ENCODE data around the gene L3MBTL1. TPM values are rescaled to one million over a fixed set of nuclear protein-coding genes. Genes with fewer than 3 reads are reported as not detected.

L3MBTL1 gene
- total and polyA plus RNA-seq, 2 donors (not counting 1 experiment from before 2014, with no cell fraction given), result 1.5 to 10.7 TPM

- no peak overlapping the region for H3K4me2 ChIP-seq (ENCODE audit: extremely low read depth, insufficient read depth, low read length)
These were observed 8.1 kb downstream of the L3MBTL1 start for GRCh38 chr20:43515628-43516027.

GRCh38 chr20:43516251-43516824 lies 8.8 kb downstream of the L3MBTL1 start:
- no peaks in the 10 kb centered on the region for H4K20me1 ChIP-seq (ENCODE audit: control insufficient read depth, extremely low read depth, insufficient read depth, low read length)
- no peak overlapping the region for H3K27ac ChIP-seq (ENCODE audit: insufficient read depth, low read length)
- H3K9ac ChIP-seq (ENCODE audit: insufficient read depth, low read length), result no peak overlapping the region
- H3K4me1 ChIP-seq (ENCODE audit: control insufficient read depth, extremely low read depth, insufficient read depth, low read length), result no peaks in the 10 kb centered on the region
- no peaks in the 10 kb centered on the region for H3K9me3 ChIP-seq (ENCODE audit: control insufficient read depth, insufficient read depth, low read depth, low read length)
- H3K4me2 ChIP-seq (ENCODE audit: extremely low read depth, insufficient read depth, low read length), result no peak overlapping the region
- no peak for DNase-seq (ENCODE audit: low read depth in 2 of 2)
- no peaks in the 10 kb centered on the region for H3K79me2 ChIP-seq (ENCODE audit: control insufficient read depth, insufficient read depth, low read length)
- H3K36me3 ChIP-seq (ENCODE audit: control insufficient read depth, insufficient read depth, low read length), result no peaks in the 10 kb centered on the region
- TF ChIP-seq CTCF (conservative IDR thresholded peaks at IDR 0.05 in 1 of 2, IDR thresholded peaks at IDR 0.05 in 1 of 2; ENCODE audit: low read depth in 1 of 2, low read length in 2 of 2) (no peak), EZH2 (IDR thresholded peaks at IDR 0.05; ENCODE audit: low read length, missing control alignments) (no peak)
- H3K4me3 ChIP-seq (replicated peaks in 1 of 4; ENCODE audit: control extremely low read depth in 1 of 4, insufficient read depth in 1 of 4, low read depth in 3 of 4, low read length in 4 of 4), result no peak overlapping the region
- H3K27me3 ChIP-seq (ENCODE audit: control insufficient read depth, insufficient read depth, low read length), result no peaks in the 10 kb centered on the region
- H2AFZ ChIP-seq (ENCODE audit: low read length), result no peak overlapping the region

More at GRCh38 chr20:43515628-43516027, 8.1 kb downstream of the L3MBTL1 start:
- H3K27me3 ChIP-seq (ENCODE audit: control insufficient read depth, insufficient read depth, low read length), result no peaks in the 10 kb centered on the region
- no peak for DNase-seq (ENCODE audit: low read depth in 2 of 2)
- H3K36me3 ChIP-seq (ENCODE audit: control insufficient read depth, insufficient read depth, low read length), result no peaks in the 10 kb centered on the region
- H3K4me3 ChIP-seq (replicated peaks in 1 of 4; ENCODE audit: control extremely low read depth in 1 of 4, insufficient read depth in 1 of 4, low read depth in 3 of 4, low read length in 4 of 4), result no peak overlapping the region
- no peak overlapping the region for H3K9ac ChIP-seq (ENCODE audit: insufficient read depth, low read length)
- H2AFZ ChIP-seq (ENCODE audit: low read length), result no peak overlapping the region
- no peaks in the 10 kb centered on the region for H3K9me3 ChIP-seq (ENCODE audit: control insufficient read depth, insufficient read depth, low read depth, low read length)
- H3K4me1 ChIP-seq (ENCODE audit: control insufficient read depth, extremely low read depth, insufficient read depth, low read length), result no peaks in the 10 kb centered on the region
- H3K27ac ChIP-seq (ENCODE audit: insufficient read depth, low read length), result no peak overlapping the region
- TF ChIP-seq EZH2 (IDR thresholded peaks at IDR 0.05; ENCODE audit: low read length, missing control alignments), result no peak
- TF ChIP-seq CTCF (conservative IDR thresholded peaks at IDR 0.05 in 1 of 2, IDR thresholded peaks at IDR 0.05 in 1 of 2; ENCODE audit: low read depth in 1 of 2, low read length in 2 of 2), result no peak
- no peaks in the 10 kb centered on the region for H4K20me1 ChIP-seq (ENCODE audit: control insufficient read depth, extremely low read depth, insufficient read depth, low read length)
- no peaks in the 10 kb centered on the region for H3K79me2 ChIP-seq (ENCODE audit: control insufficient read depth, insufficient read depth, low read length)

GRCh38 chr20:43520074-43520630 lies 12.7 kb downstream of the L3MBTL1 start:
- Histone ChIP-seq H3K9me3 (ENCODE audit: control insufficient read depth, insufficient read depth, low read depth, low read length) (no peaks in the 10 kb centered on the region), H4K20me1 (ENCODE audit: control insufficient read depth, extremely low read depth, insufficient read depth, low read length) (no peaks in the 10 kb centered on the region), H3K9ac (ENCODE audit: insufficient read depth, low read length) (no peak overlapping the region), H3K27me3 (ENCODE audit: control insufficient read depth, insufficient read depth, low read length) (no peaks in the 10 kb centered on the region), H3K36me3 (ENCODE audit: control insufficient read depth, insufficient read depth, low read length) (no peaks in the 10 kb centered on the region), H3K4me3 (replicated peaks in 1 of 4; ENCODE audit: control extremely low read depth in 1 of 4, insufficient read depth in 1 of 4, low read depth in 3 of 4, low read length in 4 of 4) (no peak overlapping the region), H3K4me1 (ENCODE audit: control insufficient read depth, extremely low read depth, insufficient read depth, low read length) (no peaks in the 10 kb centered on the region), H3K79me2 (ENCODE audit: control insufficient read depth, insufficient read depth, low read length) (no peaks in the 10 kb centered on the region), H2AFZ (ENCODE audit: low read length) (no peak overlapping the region), H3K4me2 (ENCODE audit: extremely low read depth, insufficient read depth, low read length) (no peak overlapping the region), H3K27ac (ENCODE audit: insufficient read depth, low read length) (no peak overlapping the region)
- TF ChIP-seq EZH2 (IDR thresholded peaks at IDR 0.05; ENCODE audit: low read length, missing control alignments), result no peak
- no peak for TF ChIP-seq CTCF (conservative IDR thresholded peaks at IDR 0.05 in 1 of 2, IDR thresholded peaks at IDR 0.05 in 1 of 2; ENCODE audit: low read depth in 1 of 2, low read length in 2 of 2)
- no peak for DNase-seq (ENCODE audit: low read depth in 2 of 2)

Measured in fibroblast of lung (primary cell).